ENCODE measurements around the gene SCAI. TPM values are rescaled to one million over a fixed set of nuclear protein-coding genes. Genes with fewer than 3 reads are reported as not detected.
"Not testable (repeated sequence)": the region's sequence is repeated elsewhere in the genome, so short reads cannot be mapped to it uniquely, and the experiment has no call there.

The SCAI gene
- total RNA-seq, 2 donors from 2014 or later = 5.4 to 13.0 TPM

- Mint-ChIP-seq H3K9me3 (no peaks in the 10 kb centered on the region), H3K36me3 (no peaks in the 10 kb centered on the region), H3K27ac (no peak overlapping the region), H3K4me1 (ENCODE audit: low read depth in 2 of 2) (no peaks in the 10 kb centered on the region), H3K4me3 (no peak overlapping the region), H3K27me3 (no peaks in the 10 kb centered on the region)
- ATAC-seq (no peak), DNase-seq (ENCODE audit: low spot score) (no peak)
These were observed 193.1 kb downstream of the SCAI start for GRCh38 chr9:124950050-124950718.

- Mint-ChIP-seq H3K36me3 (no peaks in the 10 kb centered on the region), H3K27me3 (no peaks in the 10 kb centered on the region), H3K9me3 (no peaks in the 10 kb centered on the region), H3K4me3 (no peak overlapping the region), H3K4me1 (ENCODE audit: low read depth in 2 of 2) (no peaks in the 10 kb centered on the region), H3K27ac (no peak overlapping the region)
- ATAC-seq (no peak), DNase-seq (ENCODE audit: low spot score) (no peak)
These were observed 193.9 kb downstream of the SCAI start for GRCh38 chr9:124949387-124949786.

GRCh38 chr9:124947727-124948391 lies 195.5 kb downstream of the SCAI start:
- peaks cover under 1 to 2% of the 10 kb centered on the region in 2 donors for H3K4me1 Mint-ChIP-seq (ENCODE audit: low read depth in 2 of 2)
- DNase-seq (ENCODE audit: low spot score) (no peak), ATAC-seq (no peak)
- no peaks in the 10 kb centered on the region for H3K27me3 Mint-ChIP-seq
- H3K9me3 Mint-ChIP-seq = no peaks in the 10 kb centered on the region
- H3K27ac Mint-ChIP-seq = no peak overlapping the region
- H3K36me3 Mint-ChIP-seq = no peaks in the 10 kb centered on the region
- no peak overlapping the region for H3K4me3 Mint-ChIP-seq

- no peak for DNase-seq (ENCODE audit: low spot score)
- Mint-ChIP-seq H3K4me1 (ENCODE audit: low read depth in 2 of 2) (peaks cover 13 to 16% of the 10 kb centered on the region in 2 donors), H3K27me3 (no peaks in the 10 kb centered on the region), H3K27ac (no peak overlapping the region), H3K36me3 (no peaks in the 10 kb centered on the region), H3K4me3 (no peak overlapping the region), H3K9me3 (no peaks in the 10 kb centered on the region)
- no peak for ATAC-seq
These were observed 197.2 kb downstream of the SCAI start for GRCh38 chr9:124946167-124946566.

GRCh38 chr9:124941679-124942561 lies 201.4 kb downstream of the SCAI start:
- peaks cover 6% of the 10 kb centered on the region for H3K36me3 Mint-ChIP-seq
- H3K27me3 Mint-ChIP-seq = no peaks in the 10 kb centered on the region
- peak overlapping the region; percentile 92 to 98 for H3K27ac Mint-ChIP-seq
- peaks cover 23 to 30% of the 10 kb centered on the region in 2 donors for H3K4me1 Mint-ChIP-seq (ENCODE audit: low read depth in 2 of 2)
- H3K9me3 Mint-ChIP-seq = no peaks in the 10 kb centered on the region
- ATAC-seq = peak; percentile 7 to 60
- peak; percentile 73 for DNase-seq (ENCODE audit: low spot score)
- H3K4me3 Mint-ChIP-seq = peak overlapping the region; percentile 89

- peak within 1 kb of the TSS; percentile 92 to 98 for H3K27ac Mint-ChIP-seq
- ATAC-seq = peak; percentile 96 to 97
- peaks cover 23 to 30% of the 10 kb centered on the region in 2 donors for H3K4me1 Mint-ChIP-seq (ENCODE audit: low read depth in 2 of 2)
- H3K4me3 Mint-ChIP-seq = peak within 1 kb of the TSS; percentile 89
- H3K36me3 Mint-ChIP-seq = peaks cover 9% of the 10 kb centered on the region
- DNase-seq (ENCODE audit: low spot score) = peak; percentile 96
- no peaks in the 10 kb centered on the region for H3K9me3 Mint-ChIP-seq
- no peaks in the 10 kb centered on the region for H3K27me3 Mint-ChIP-seq
These were observed 202.2 kb downstream of the SCAI start, which contains the start of gene GOLGA1 for GRCh38 chr9:124940894-124941678. TSS of gene GOLGA1 (minus strand) at chr9:124941083. CDS start at chr9:124938711, 2,372 bp downstream.

GRCh38 chr9:124940521-124940893 lies 202.8 kb downstream of the SCAI start:
- Mint-ChIP-seq H3K4me3 (peak overlapping the region; percentile 88), H3K27ac (peak overlapping the region; percentile 92 to 98), H3K4me1 (ENCODE audit: low read depth in 2 of 2) (peaks cover 23 to 30% of the 10 kb centered on the region in 2 donors), H3K9me3 (no peaks in the 10 kb centered on the region), H3K27me3 (no peaks in the 10 kb centered on the region), H3K36me3 (peaks cover 12% of the 10 kb centered on the region)
- ATAC-seq (peak; percentile 58 to 66), DNase-seq (ENCODE audit: low spot score) (no peak)

GRCh38 chr9:124939944-124940343 lies 203.4 kb downstream of the SCAI start:
- Mint-ChIP-seq H3K4me3 (peak overlapping the region; percentile 88), H3K36me3 (peaks cover 12% of the 10 kb centered on the region), H3K4me1 (ENCODE audit: low read depth in 2 of 2) (peaks cover 23 to 30% of the 10 kb centered on the region in 2 donors), H3K27me3 (no peaks in the 10 kb centered on the region), H3K27ac (peak overlapping the region; percentile 92 to 98), H3K9me3 (no peaks in the 10 kb centered on the region)
- ATAC-seq (no peak), DNase-seq (ENCODE audit: low spot score) (no peak)

GRCh38 chr9:124934290-124934689 lies 209.0 kb downstream of the SCAI start:
- Mint-ChIP-seq H3K36me3 (peaks cover 26% of the 10 kb centered on the region), H3K9me3 (no peaks in the 10 kb centered on the region)
- DNase-seq (ENCODE audit: low spot score) = no peak

GRCh38 chr9:124932333-124932732 lies 211.0 kb downstream of the SCAI start:
- peaks cover 0 to 7% of the 10 kb centered on the region in 2 donors for H3K4me1 Mint-ChIP-seq (ENCODE audit: low read depth in 2 of 2)
- H3K36me3 Mint-ChIP-seq = peaks cover 25% of the 10 kb centered on the region
- no peaks in the 10 kb centered on the region for H3K27me3 Mint-ChIP-seq
- H3K4me3 Mint-ChIP-seq = no peak overlapping the region
- H3K27ac Mint-ChIP-seq = no peak overlapping the region
- ATAC-seq = no peak
- H3K9me3 Mint-ChIP-seq = no peaks in the 10 kb centered on the region
- DNase-seq (ENCODE audit: low spot score) = no peak

More at GRCh38 chr9:124934290-124934689, 209.0 kb downstream of the SCAI start:
- Mint-ChIP-seq H3K4me3 (no peak overlapping the region), H3K4me1 (ENCODE audit: low read depth in 2 of 2) (peaks cover 6 to 12% of the 10 kb centered on the region in 2 donors), H3K27ac (peak overlapping the region in 1 of 2 donors; percentile 26), H3K27me3 (no peaks in the 10 kb centered on the region)
- no peak for ATAC-seq

GRCh38 chr9:124929464-124929863 lies 213.9 kb downstream of the SCAI start:
- H3K27me3 Mint-ChIP-seq = no peaks in the 10 kb centered on the region
- ATAC-seq = no peak
- peaks cover 24% of the 10 kb centered on the region for H3K36me3 Mint-ChIP-seq
- H3K4me3 Mint-ChIP-seq = no peak overlapping the region
- peaks cover 6 to 11% of the 10 kb centered on the region in 2 donors for H3K4me1 Mint-ChIP-seq (ENCODE audit: low read depth in 2 of 2)
- no peaks in the 10 kb centered on the region for H3K9me3 Mint-ChIP-seq
- H3K27ac Mint-ChIP-seq = no peak overlapping the region
- no peak for DNase-seq (ENCODE audit: low spot score)

GRCh38 chr9:124928116-124928515 lies 215.2 kb downstream of the SCAI start:
- H3K9me3 Mint-ChIP-seq = no peaks in the 10 kb centered on the region
- no peak for ATAC-seq
- peaks cover 17% of the 10 kb centered on the region for H3K36me3 Mint-ChIP-seq
- DNase-seq (ENCODE audit: low spot score) = no peak
- no peak overlapping the region for H3K4me3 Mint-ChIP-seq
- H3K27me3 Mint-ChIP-seq = no peaks in the 10 kb centered on the region
- H3K27ac Mint-ChIP-seq = no peak overlapping the region
- peaks cover 6% of the 10 kb centered on the region in 2 donors for H3K4me1 Mint-ChIP-seq (ENCODE audit: low read depth in 2 of 2)

GRCh38 chr9:124920394-124920793 lies 222.9 kb downstream of the SCAI start:
- not testable (repeated sequence) for H3K27ac Mint-ChIP-seq; ATAC-seq; H3K4me1 Mint-ChIP-seq (ENCODE audit: low read depth in 2 of 2); H3K27me3 Mint-ChIP-seq; H3K36me3 Mint-ChIP-seq; DNase-seq (ENCODE audit: low spot score); H3K4me3 Mint-ChIP-seq; H3K9me3 Mint-ChIP-seq
